Cardiac muscle cell (in vitro differentiated cells and primary cell): ENCODE data around the gene THSD7A. TPM values are rescaled to one million over a fixed set of nuclear protein-coding genes. Genes with fewer than 3 reads are reported as not detected.

ENCODE experiments used
- DNase-seq, 2 donors: peaks; one replicate each; pipeline versions ENCODE4 v3.0.0 to v3.0.0-alpha.2; 2010 to 2017; ENCODE audit warnings: low read depth in 1 of 2, low spot score in 1 of 2
- H3K27ac ChIP-seq: fragments of 200-600 bp; sonication (generic); 2 replicates; pipeline ENCODE4 v1.5.1; 2016
- H3K27me3 ChIP-seq: fragments of 200-600 bp; sonication (generic); 2 replicates; pipeline ENCODE4 v1.6.0; 2016; ENCODE audit warnings: control low read depth
- H3K36me3 ChIP-seq: fragments of 200-600 bp; sonication (generic); 2 replicates; pipeline ENCODE4 v1.5.1; 2016; ENCODE audit warnings: control low read depth
- H3K4me1 ChIP-seq: fragments of 200-600 bp; sonication (generic); 2 replicates; pipeline ENCODE4 v1.8.1; 2017; ENCODE audit warnings: low read depth, mild to moderate bottlenecking, mixed run types
- H3K4me3 ChIP-seq: fragments of 200-600 bp; sonication (generic); 2 replicates; pipeline ENCODE4 v1.5.1; 2016; ENCODE audit warnings: mild to moderate bottlenecking
- H3K9me3 ChIP-seq: fragments of 200-600 bp; sonication (generic); 2 replicates; pipeline ENCODE4 v1.5.1; 2017; ENCODE audit warnings: low read depth, mild to moderate bottlenecking, control low read depth
- polyA plus RNA-seq: library from polyadenylated mRNA; unstranded; fragments of >200 nt; fragmentation: Nextera tagmentation; extraction: Ambion mirVana; gene quantifications from 2 replicates; pipeline ENCODE4 v1.2.1, GENCODE V29; 2016
- total RNA-seq: library from RNA; depleted of rRNA; stranded (reverse); fragments of >200 nt; gene quantifications from 2 replicates; pipeline ENCODE4 v1.2.3, GENCODE V29; 2016
- TF ChIP-seq, protein P1 (sequence below): IDR thresholded peaks from 2 replicates; pipeline ENCODE4 v1.5.1; 2012; ENCODE audit warnings: low read depth, mild to moderate bottlenecking, low read length

The THSD7A gene
- total and polyA plus RNA-seq, 2 experiments from 2014 or later: 1.5 to 3.7 TPM

- TF ChIP-seq, protein P1, sequence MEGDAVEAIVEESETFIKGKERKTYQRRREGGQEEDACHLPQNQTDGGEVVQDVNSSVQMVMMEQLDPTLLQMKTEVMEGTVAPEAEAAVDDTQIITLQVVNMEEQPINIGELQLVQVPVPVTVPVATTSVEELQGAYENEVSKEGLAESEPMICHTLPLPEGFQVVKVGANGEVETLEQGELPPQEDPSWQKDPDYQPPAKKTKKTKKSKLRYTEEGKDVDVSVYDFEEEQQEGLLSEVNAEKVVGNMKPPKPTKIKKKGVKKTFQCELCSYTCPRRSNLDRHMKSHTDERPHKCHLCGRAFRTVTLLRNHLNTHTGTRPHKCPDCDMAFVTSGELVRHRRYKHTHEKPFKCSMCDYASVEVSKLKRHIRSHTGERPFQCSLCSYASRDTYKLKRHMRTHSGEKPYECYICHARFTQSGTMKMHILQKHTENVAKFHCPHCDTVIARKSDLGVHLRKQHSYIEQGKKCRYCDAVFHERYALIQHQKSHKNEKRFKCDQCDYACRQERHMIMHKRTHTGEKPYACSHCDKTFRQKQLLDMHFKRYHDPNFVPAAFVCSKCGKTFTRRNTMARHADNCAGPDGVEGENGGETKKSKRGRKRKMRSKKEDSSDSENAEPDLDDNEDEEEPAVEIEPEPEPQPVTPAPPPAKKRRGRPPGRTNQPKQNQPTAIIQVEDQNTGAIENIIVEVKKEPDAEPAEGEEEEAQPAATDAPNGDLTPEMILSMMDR: no peak
- peaks cover 6% of the 10 kb centered on the region for H3K4me1 ChIP-seq
- H3K4me3 ChIP-seq: no peak overlapping the region
- no peaks in the 10 kb centered on the region for H3K27me3 ChIP-seq
- no peaks in the 10 kb centered on the region for H3K9me3 ChIP-seq
- DNase-seq: no peak
- H3K36me3 ChIP-seq: no peaks in the 10 kb centered on the region
- H3K27ac ChIP-seq: no peak overlapping the region
These were observed 501.3 kb downstream of the THSD7A start for GRCh38 chr7:11330717-11331116.

GRCh38 chr7:11330208-11330607 is 501.8 kb downstream of the THSD7A start:
- no peak overlapping the region for H3K4me3 ChIP-seq
- H3K27me3 ChIP-seq: no peaks in the 10 kb centered on the region
- DNase-seq: no peak
- H3K9me3 ChIP-seq: no peaks in the 10 kb centered on the region
- no peak overlapping the region for H3K27ac ChIP-seq
- TF ChIP-seq, protein P1: no peak
- H3K4me1 ChIP-seq: peaks cover 6% of the 10 kb centered on the region
- H3K36me3 ChIP-seq: no peaks in the 10 kb centered on the region

DNA sequence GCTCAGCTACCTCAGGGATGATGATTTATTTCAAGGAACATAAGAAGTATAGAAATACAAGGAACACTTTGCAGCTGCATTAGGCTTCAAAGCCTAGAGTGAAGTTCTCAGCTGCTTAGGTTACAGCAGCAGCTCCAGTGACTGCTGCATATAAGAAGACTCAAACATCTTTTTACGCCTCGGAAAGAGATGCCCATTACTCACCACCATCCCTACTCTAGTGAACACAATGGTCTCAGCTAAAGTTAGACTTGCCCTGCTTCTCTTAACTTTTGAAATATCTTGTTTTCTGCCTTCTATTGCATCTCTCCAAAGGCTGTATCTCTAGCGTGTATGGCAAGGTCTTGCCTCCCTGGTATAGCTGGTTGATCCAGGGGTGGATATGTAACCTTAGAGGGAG is 502.4 kb downstream of the THSD7A start:
- H3K4me1 ChIP-seq: peaks cover 6% of the 10 kb centered on the region
- H3K36me3 ChIP-seq: no peaks in the 10 kb centered on the region
- H3K9me3 ChIP-seq: no peaks in the 10 kb centered on the region
- no peak overlapping the region for H3K4me3 ChIP-seq
- no peak overlapping the region for H3K27ac ChIP-seq
- TF ChIP-seq, protein P1: no peak
- H3K27me3 ChIP-seq: no peaks in the 10 kb centered on the region
- DNase-seq: no peak

- H3K27ac ChIP-seq: no peak overlapping the region
- peaks cover 6% of the 10 kb centered on the region for H3K4me1 ChIP-seq
- peak in 1 of 2 donors; percentile 29 for DNase-seq
- TF ChIP-seq, protein P1: no peak
- no peaks in the 10 kb centered on the region for H3K9me3 ChIP-seq
- H3K36me3 ChIP-seq: no peaks in the 10 kb centered on the region
- H3K4me3 ChIP-seq: no peak overlapping the region
- H3K27me3 ChIP-seq: no peaks in the 10 kb centered on the region
These were observed 503.7 kb downstream of the THSD7A start for GRCh38 chr7:11328309-11328708.

- H3K27ac ChIP-seq: no peak overlapping the region
These were observed 504.4 kb downstream of the THSD7A start for GRCh38 chr7:11327633-11328032.

More at GRCh38 chr7:11327633-11328032, 504.4 kb downstream of the THSD7A start:
- no peaks in the 10 kb centered on the region for H3K9me3 ChIP-seq
- no peak for DNase-seq
- H3K4me3 ChIP-seq: no peak overlapping the region
- no peaks in the 10 kb centered on the region for H3K27me3 ChIP-seq
- peaks cover 6% of the 10 kb centered on the region for H3K4me1 ChIP-seq
- TF ChIP-seq, protein P1: no peak
- no peaks in the 10 kb centered on the region for H3K36me3 ChIP-seq
